Nephron (organoid): Measurements from ENCODE around the gene PPFIA4.

Source experiments
- H3K27ac Mint-ChIP-seq, 3 experiments: 2 replicates each; pipeline ENCODE4 v1.8.0; 2020; ENCODE audit warnings: mixed read lengths in 3 of 3, mild to moderate bottlenecking in 2 of 3, moderate library complexity in 1 of 3
- H3K27me3 Mint-ChIP-seq: 2 replicates; pipeline ENCODE4 v1.8.0; 2021; ENCODE audit warnings: low read depth, mild to moderate bottlenecking, moderate library complexity, mixed read lengths
- H3K36me3 Mint-ChIP-seq: 2 replicates; pipeline ENCODE4 v1.8.0; 2020; ENCODE audit warnings: low read depth, mixed read lengths
- H3K4me1 Mint-ChIP-seq: 2 replicates; pipeline ENCODE4 v1.8.0; 2020; ENCODE audit warnings: mixed read lengths
- H3K4me3 Mint-ChIP-seq, 3 experiments: 2 replicates each; pipeline ENCODE4 v1.8.0; 2020; ENCODE audit warnings: mild to moderate bottlenecking in 3 of 3, mixed read lengths in 3 of 3, moderate library complexity in 2 of 3
- H3K9me3 Mint-ChIP-seq: 2 replicates; pipeline ENCODE4 v1.8.0; 2020; ENCODE audit warnings: mixed read lengths
- CTCF ChIP-seq, 3 experiments: fragments of 200-600 bp; sonication (generic); IDR thresholded peaks; one replicate each; pipeline ENCODE4 v1.5.0; 2021; ENCODE audit warnings: antibody characterized with exemption in 3 of 3; ENCODE audit not compliant: unreplicated experiment in 3 of 3

The PPFIA4 gene

GRCh38 chr1:203045821-203046594 is 19.7 kb downstream of the PPFIA4 start:
- H3K36me3 Mint-ChIP-seq, result peaks cover 20% of the 10 kb centered on the region
- H3K27ac Mint-ChIP-seq, result peak overlapping the region; percentile 76 to 94 (median 89)
- H3K9me3 Mint-ChIP-seq, result no peaks in the 10 kb centered on the region
- peaks cover 77% of the 10 kb centered on the region for H3K4me1 Mint-ChIP-seq
- peaks cover 9% of the 10 kb centered on the region for H3K27me3 Mint-ChIP-seq
- H3K4me3 Mint-ChIP-seq, result no peak overlapping the region
- TF ChIP-seq CTCF (IDR thresholded peaks at IDR 0.05; ENCODE audit: unreplicated experiment in 3 of 3), result no peak

- H3K27me3 Mint-ChIP-seq, result peaks cover 14% of the 10 kb centered on the region
- peak overlapping the region; percentile 76 to 94 (median 89) for H3K27ac Mint-ChIP-seq
- no peaks in the 10 kb centered on the region for H3K9me3 Mint-ChIP-seq
- peak overlapping the region in 2 of 3 experiments; percentile 18 to 54 for H3K4me3 Mint-ChIP-seq
- TF ChIP-seq CTCF (IDR thresholded peaks at IDR 0.05; ENCODE audit: unreplicated experiment in 3 of 3), result no peak
- peaks cover 25% of the 10 kb centered on the region for H3K36me3 Mint-ChIP-seq
- peaks cover 78% of the 10 kb centered on the region for H3K4me1 Mint-ChIP-seq
Observed at GRCh38 chr1:203046984-203047630, 20.8 kb downstream of the PPFIA4 start.

- no peaks in the 10 kb centered on the region for H3K9me3 Mint-ChIP-seq
- H3K27me3 Mint-ChIP-seq, result peaks cover 14% of the 10 kb centered on the region
- H3K4me3 Mint-ChIP-seq, result no peak overlapping the region
- H3K4me1 Mint-ChIP-seq, result peaks cover 81% of the 10 kb centered on the region
- TF ChIP-seq CTCF (IDR thresholded peaks at IDR 0.05; ENCODE audit: unreplicated experiment in 3 of 3), result no peak
- peak overlapping the region in 2 of 3 experiments; percentile 76 to 89 for H3K27ac Mint-ChIP-seq
- H3K36me3 Mint-ChIP-seq, result peaks cover 25% of the 10 kb centered on the region
Observed at GRCh38 chr1:203048086-203048485, 21.8 kb downstream of the PPFIA4 start.

- peaks cover 25% of the 10 kb centered on the region for H3K36me3 Mint-ChIP-seq
- peaks cover 77% of the 10 kb centered on the region for H3K4me1 Mint-ChIP-seq
- no peaks in the 10 kb centered on the region for H3K9me3 Mint-ChIP-seq
- peaks cover 11% of the 10 kb centered on the region for H3K27me3 Mint-ChIP-seq
- TF ChIP-seq CTCF (IDR thresholded peaks at IDR 0.05; ENCODE audit: unreplicated experiment in 3 of 3), result no peak
- H3K4me3 Mint-ChIP-seq, result peak overlapping the region in 1 of 3 experiments; percentile 49
- peak overlapping the region in 1 of 3 experiments; percentile 15 for H3K27ac Mint-ChIP-seq
Observed at GRCh38 chr1:203048555-203049051, 22.3 kb downstream of the PPFIA4 start.

GRCh38 chr1:203049077-203049476 is 22.8 kb downstream of the PPFIA4 start:
- peak overlapping the region in 1 of 3 experiments; percentile 15 for H3K27ac Mint-ChIP-seq
- no peaks in the 10 kb centered on the region for H3K9me3 Mint-ChIP-seq
- peak overlapping the region in 1 of 3 experiments; percentile 49 for H3K4me3 Mint-ChIP-seq
- peaks cover 11% of the 10 kb centered on the region for H3K27me3 Mint-ChIP-seq
- TF ChIP-seq CTCF (IDR thresholded peaks at IDR 0.05; ENCODE audit: unreplicated experiment in 3 of 3), result no peak
- H3K4me1 Mint-ChIP-seq, result peaks cover 77% of the 10 kb centered on the region
- peaks cover 25% of the 10 kb centered on the region for H3K36me3 Mint-ChIP-seq
